ENCODE data around the gene MARCHF5. TPM values are rescaled to one million over a fixed set of nuclear protein-coding genes. Genes with fewer than 3 reads are reported as not detected.

Gene MARCHF5
- total and polyA plus RNA-seq, 2 donors (not counting 1 experiment from before 2014, with no cell fraction given) = 17.3 to 49.1 TPM

GRCh38 chr10:92263396-92263795 lies 27.6 kb upstream of the MARCHF5 start:
- Histone ChIP-seq H3K27ac (ENCODE audit: insufficient read depth, low read length) (no peak overlapping the region), H2AFZ (ENCODE audit: low read length) (no peak overlapping the region), H3K9me3 (ENCODE audit: control insufficient read depth, insufficient read depth, low read depth, low read length) (no peaks in the 10 kb centered on the region), H3K9ac (ENCODE audit: insufficient read depth, low read length) (no peak overlapping the region), H3K4me2 (ENCODE audit: extremely low read depth, insufficient read depth, low read length) (no peak overlapping the region), H3K4me1 (ENCODE audit: control insufficient read depth, extremely low read depth, insufficient read depth, low read length) (no peaks in the 10 kb centered on the region), H3K36me3 (ENCODE audit: control insufficient read depth, insufficient read depth, low read length) (no peaks in the 10 kb centered on the region), H3K27me3 (ENCODE audit: control insufficient read depth, insufficient read depth, low read length) (no peaks in the 10 kb centered on the region), H3K79me2 (ENCODE audit: control insufficient read depth, insufficient read depth, low read length) (no peaks in the 10 kb centered on the region), H3K4me3 (replicated peaks in 1 of 4; ENCODE audit: control extremely low read depth in 1 of 4, insufficient read depth in 1 of 4, low read depth in 3 of 4, low read length in 4 of 4) (no peak overlapping the region), H4K20me1 (ENCODE audit: control insufficient read depth, extremely low read depth, insufficient read depth, low read length) (no peaks in the 10 kb centered on the region)
- DNase-seq (ENCODE audit: low read depth in 2 of 2) = no peak
- TF ChIP-seq CTCF (conservative IDR thresholded peaks at IDR 0.05 in 1 of 2, IDR thresholded peaks at IDR 0.05 in 1 of 2; ENCODE audit: low read depth in 1 of 2, low read length in 2 of 2) (no peak), EZH2 (IDR thresholded peaks at IDR 0.05; ENCODE audit: low read length, missing control alignments) (no peak)

GRCh38 chr10:92264249-92264648 lies 26.7 kb upstream of the MARCHF5 start:
- no peaks in the 10 kb centered on the region for H3K36me3 ChIP-seq (ENCODE audit: control insufficient read depth, insufficient read depth, low read length)
- H3K27ac ChIP-seq (ENCODE audit: insufficient read depth, low read length) = no peak overlapping the region
- no peaks in the 10 kb centered on the region for H3K79me2 ChIP-seq (ENCODE audit: control insufficient read depth, insufficient read depth, low read length)
- no peak overlapping the region for H2AFZ ChIP-seq (ENCODE audit: low read length)
- no peaks in the 10 kb centered on the region for H3K9me3 ChIP-seq (ENCODE audit: control insufficient read depth, insufficient read depth, low read depth, low read length)
- H3K9ac ChIP-seq (ENCODE audit: insufficient read depth, low read length) = no peak overlapping the region
- no peaks in the 10 kb centered on the region for H3K27me3 ChIP-seq (ENCODE audit: control insufficient read depth, insufficient read depth, low read length)
- TF ChIP-seq CTCF (conservative IDR thresholded peaks at IDR 0.05 in 1 of 2, IDR thresholded peaks at IDR 0.05 in 1 of 2; ENCODE audit: low read depth in 1 of 2, low read length in 2 of 2) (no peak), EZH2 (IDR thresholded peaks at IDR 0.05; ENCODE audit: low read length, missing control alignments) (no peak)
- no peak for DNase-seq (ENCODE audit: low read depth in 2 of 2)
- no peaks in the 10 kb centered on the region for H4K20me1 ChIP-seq (ENCODE audit: control insufficient read depth, extremely low read depth, insufficient read depth, low read length)
- no peaks in the 10 kb centered on the region for H3K4me1 ChIP-seq (ENCODE audit: control insufficient read depth, extremely low read depth, insufficient read depth, low read length)
- no peak overlapping the region for H3K4me3 ChIP-seq (replicated peaks in 1 of 4; ENCODE audit: control extremely low read depth in 1 of 4, insufficient read depth in 1 of 4, low read depth in 3 of 4, low read length in 4 of 4)
- no peak overlapping the region for H3K4me2 ChIP-seq (ENCODE audit: extremely low read depth, insufficient read depth, low read length)

- no peak for DNase-seq (ENCODE audit: low read depth in 2 of 2)
- TF ChIP-seq EZH2 (IDR thresholded peaks at IDR 0.05; ENCODE audit: low read length, missing control alignments) (no peak), CTCF (conservative IDR thresholded peaks at IDR 0.05 in 1 of 2, IDR thresholded peaks at IDR 0.05 in 1 of 2; ENCODE audit: low read depth in 1 of 2, low read length in 2 of 2) (no peak)
- Histone ChIP-seq H3K27ac (ENCODE audit: insufficient read depth, low read length) (no peak overlapping the region), H3K36me3 (ENCODE audit: control insufficient read depth, insufficient read depth, low read length) (no peaks in the 10 kb centered on the region), H3K79me2 (ENCODE audit: control insufficient read depth, insufficient read depth, low read length) (no peaks in the 10 kb centered on the region), H3K27me3 (ENCODE audit: control insufficient read depth, insufficient read depth, low read length) (no peaks in the 10 kb centered on the region), H3K4me3 (replicated peaks in 1 of 4; ENCODE audit: control extremely low read depth in 1 of 4, insufficient read depth in 1 of 4, low read depth in 3 of 4, low read length in 4 of 4) (no peak overlapping the region), H3K4me2 (ENCODE audit: extremely low read depth, insufficient read depth, low read length) (no peak overlapping the region), H3K9me3 (ENCODE audit: control insufficient read depth, insufficient read depth, low read depth, low read length) (no peaks in the 10 kb centered on the region), H2AFZ (ENCODE audit: low read length) (no peak overlapping the region), H3K9ac (ENCODE audit: insufficient read depth, low read length) (no peak overlapping the region), H4K20me1 (ENCODE audit: control insufficient read depth, extremely low read depth, insufficient read depth, low read length) (no peaks in the 10 kb centered on the region), H3K4me1 (ENCODE audit: control insufficient read depth, extremely low read depth, insufficient read depth, low read length) (no peaks in the 10 kb centered on the region)
Observed at GRCh38 chr10:92265687-92266258, 25.2 kb upstream of the MARCHF5 start.
